GM12878 (cell line): Measurements from ENCODE around the gene ATG101. TPM values are rescaled to one million over a fixed set of nuclear protein-coding genes. Genes with fewer than 3 reads are reported as not detected.

ENCODE experiments used
- ATAC-seq: fragments of 200-7000 bp; cut with Tn5 transposase; 3 replicates; pipeline ENCODE4 v1.9.1; 2020; ENCODE audit warnings: mild to moderate bottlenecking, moderate library complexity
- BruUV-seq: library from RNA; stranded (reverse); fragments of 400-500 nt; replicated peaks from 2 replicates; lab custom pipeline; 2021; lab: Mats Ljungman, UMichigan
- CTCF ChIA-PET: fragments of 300-600 bp; sonication (Branson Sonifier 250); formaldehyde crosslinking; extraction: SDS; loops from one replicate; lab custom pipeline; 2021; ENCODE audit warnings: inconsistent platforms; lab: Yijun Ruan, JAX
- POLR2A ChIA-PET: fragments of 350-600 bp; formaldehyde crosslinking; extraction: SDS; loops from one replicate; lab custom pipeline; 2021; ENCODE audit warnings: inconsistent platforms; lab: Charles Lee
- RAD21 ChIA-PET: fragments of 300-600 bp; sonication (Branson Sonifier 250); formaldehyde crosslinking; loops from one replicate; lab custom pipeline; 2023; ENCODE audit warnings: antibody characterized with exemption; ENCODE audit not compliant: unreplicated experiment; lab: Charles Lee
- SMC1A ChIA-PET: fragments of 300-600 bp; sonication (Branson Sonifier 250); formaldehyde crosslinking; loops from one replicate; lab custom pipeline; 2023; ENCODE audit not compliant: unreplicated experiment, uncharacterized antibody; lab: Charles Lee
- DNase-seq: peaks from one replicate; pipeline ENCODE4 v3.0.0-alpha.2; 2011; ENCODE audit warnings: low read depth, low spot score
- FAIRE-seq: peaks from 3 replicates; lab custom pipeline; 2011; peaks lifted over from hg19 to GRCh38; lab: Jason Lieb, UNC
- H2AFZ ChIP-seq: 2 replicates; pipeline ENCODE4 v1.6.0; 2011; ENCODE audit warnings: low read depth, low read length, control low read depth; ENCODE audit not compliant: control insufficient read depth
- H3K27ac ChIP-seq: 2 replicates; pipeline ENCODE4 v1.5.1; 2011; ENCODE audit warnings: control low read depth; ENCODE audit not compliant: control insufficient read depth, insufficient read depth
- H3K27me3 ChIP-seq, 2 experiments: replicated peaks in 1 of 2; 2 replicates each; pipeline versions ENCODE4 v1.6.0 to v1.6.1; 2011; ENCODE audit warnings: low read length in 1 of 2; ENCODE audit not compliant: control insufficient read depth in 2 of 2, insufficient read depth in 2 of 2
- H3K36me3 ChIP-seq, 2 experiments: 2 replicates each; pipeline ENCODE4 v1.5.1; 2011; ENCODE audit warnings: low read length in 1 of 2; ENCODE audit not compliant: control insufficient read depth in 2 of 2, insufficient read depth in 2 of 2
- H3K4me1 ChIP-seq: 2 replicates; pipeline ENCODE4 v1.6.1; 2011; ENCODE audit warnings: mild to moderate bottlenecking, low read length, moderate library complexity, mixed read lengths; ENCODE audit not compliant: control insufficient read depth, insufficient read depth
- H3K4me2 ChIP-seq: 2 replicates; pipeline ENCODE4 v1.6.0; 2011; ENCODE audit warnings: control low read depth; ENCODE audit not compliant: control insufficient read depth, insufficient read depth
- H3K4me3 ChIP-seq: fragments of 200-600 bp; sonication (generic); 2 replicates; pipeline ENCODE4 v1.5.1; 2016
- H3K79me2 ChIP-seq: 2 replicates; pipeline ENCODE4 v1.6.0; 2011; ENCODE audit warnings: low read length; ENCODE audit not compliant: control insufficient read depth, insufficient read depth
- H3K9ac ChIP-seq: 2 replicates; pipeline ENCODE4 v1.8.0; 2011; ENCODE audit warnings: low read length, control low read depth, mixed read lengths; ENCODE audit not compliant: control insufficient read depth, insufficient read depth
- H3K9me3 ChIP-seq: replicated peaks from 3 replicates; pipeline ENCODE4 v1.5.1; 2011; ENCODE audit warnings: mild to moderate bottlenecking, low read length; ENCODE audit not compliant: control insufficient read depth, insufficient read depth
- H4K20me1 ChIP-seq: 2 replicates; pipeline ENCODE4 v1.6.0; 2011; ENCODE audit not compliant: control insufficient read depth, insufficient read depth
- ATF2 ChIP-seq: IDR thresholded peaks from 2 replicates; pipeline ENCODE4 v1.6.1; 2012; ENCODE audit warnings: low read length, inconsistent platforms
- BACH1 ChIP-seq: fragments of 450-650 bp; IDR thresholded peaks from 2 replicates; pipeline ENCODE4 v1.6.1; 2017; ENCODE audit warnings: mild to moderate bottlenecking, borderline replicate concordance
- ELK1 ChIP-seq: IDR thresholded peaks from 2 replicates; pipeline ENCODE4 v1.6.1; 2012; ENCODE audit warnings: low read depth, low read length, improper control_type of control experiment
- EP300 ChIP-seq, 2 experiments: fragments of 150-350 bp in 1 of 2; IDR thresholded peaks; 2 replicates each; pipeline ENCODE4 v1.6.1; 2011 to 2012; ENCODE audit warnings: low read depth in 2 of 2, low read length in 2 of 2, borderline replicate concordance in 1 of 2, improper control_type of control experiment in 1 of 2, inconsistent platforms in 1 of 2; ENCODE audit not compliant: control insufficient read depth in 1 of 2
- HDAC6 ChIP-seq: fragments of 200-600 bp; sonication (generic); IDR thresholded peaks from one replicate; pipeline ENCODE4 v1.8.0; 2017; ENCODE audit warnings: antibody characterized with exemption; ENCODE audit not compliant: unreplicated experiment
- NFYA ChIP-seq: IDR thresholded peaks from 2 replicates; pipeline ENCODE4 v1.6.1; 2011; ENCODE audit warnings: low read depth, mild to moderate bottlenecking, low read length, improper control_type of control experiment, borderline replicate concordance
- NR2C1 ChIP-seq: fragments of 450-650 bp; IDR thresholded peaks from 2 replicates; pipeline ENCODE4 v1.6.1; 2017; ENCODE audit warnings: antibody characterized with exemption, mild to moderate bottlenecking, moderate library complexity
- PAX5 ChIP-seq: IDR thresholded peaks from 2 replicates; pipeline ENCODE4 v1.6.1; 2011; ENCODE audit warnings: low read depth, low read length, borderline replicate concordance
- POLR2AphosphoS2 ChIP-seq: IDR thresholded peaks from 2 replicates; pipeline ENCODE4 v1.6.1; 2011; ENCODE audit warnings: low read depth, mild to moderate bottlenecking, low read length, improper control_type of control experiment, moderate library complexity
- RB1 ChIP-seq: fragments of 450-650 bp; formaldehyde crosslinking; IDR thresholded peaks from 2 replicates; pipeline ENCODE4 v1.6.1; 2017; ENCODE audit warnings: mild to moderate bottlenecking, borderline replicate concordance
- SIN3A ChIP-seq: IDR thresholded peaks from 2 replicates; pipeline ENCODE4 v1.6.1; 2012; ENCODE audit warnings: low read depth, low read length, improper control_type of control experiment
- SP1 ChIP-seq: IDR thresholded peaks from one replicate; pipeline ENCODE4 v1.6.1; 2011; ENCODE audit warnings: low read depth, low read length
- STAT3 ChIP-seq: IDR thresholded peaks from 2 replicates; pipeline ENCODE4 v1.6.1; 2011; ENCODE audit warnings: low read depth, low read length, improper control_type of control experiment
- WGBS: methylation state at CpG from one replicate; pipeline ENCODE4 v1.1.6; 2016; ENCODE audit warnings: low lambda C conversion rate; ENCODE audit not compliant: insufficient replicate concordance, insufficient coverage; ENCODE audit errors: missing lambda C conversion rate; 5-methylcytosine and 5-hydroxymethylcytosine counted together
- in situ Hi-C: fragments of 300-500 bp; cut with MboI; formaldehyde crosslinking; loops from 9 replicates; pipeline ENCODE4 v1.14.3; 2018; ENCODE audit warnings: mixed read lengths
- intact Hi-C: fragments of 100-400 bp; cut with micrococcal nuclease; formaldehyde crosslinking; loops from one replicate; pipeline ENCODE4 v1.14.2; 2022; ENCODE audit not compliant: unreplicated experiment
- polyA plus RNA-seq, 11 experiments: library from polyadenylated mRNA; depleted of rRNA in 4 of 11; unstranded in 6 of 11; stranded (reverse) in 5 of 11; fragments of >200 nt; fragmentation: Nextera tagmentation in 4 of 11; fragmentation: Illumina TruSeq in 1 of 11; extraction: Ambion mirVana in 4 of 11; extraction: Trizol in 1 of 11; gene quantifications; 1 replicate in 1 of 11; 2 replicates in 10 of 11; pipeline versions ENCODE4 v1.2.1 to v1.2.3, GENCODE V29; 2011 to 2016; ENCODE audit warnings: inconsistent platforms in 2 of 11, missing spikeins in 2 of 11, low read depth in 1 of 11
- total RNA-seq, 4 experiments: library from RNA; depleted of rRNA in 3 of 4; stranded (reverse); fragments of >200 nt in 3 of 4; fragmentation: Illumina TruSeq in 1 of 4; extraction: Trizol in 1 of 4; gene quantifications; 2 replicates each; pipeline versions ENCODE4 v1.2.1 to v1.2.3, GENCODE V29; 2013 to 2021
- TF ChIP-seq, protein P1 (sequence below): fragments of 450-650 bp; IDR thresholded peaks from 2 replicates; pipeline ENCODE4 v1.6.1; 2017; ENCODE audit warnings: mild to moderate bottlenecking
- TF ChIP-seq, protein P2 (sequence below): fragments of 150-350 bp; IDR thresholded peaks from 2 replicates; pipeline ENCODE4 v1.6.1; 2016; ENCODE audit warnings: low read depth, low read length

Gene ATG101
- total and polyA plus RNA-seq, 10 of the 15 experiments (the other 5 are each of a cell fraction or from before 2014, with no cell fraction given) = 2.7 to 49.8 (median 35.3) TPM

- SMC1A ChIA-PET = interaction anchor here (0.9 to 12.5 kb wide), 3 partner anchors 38 to 55 kb away, joined by 3 to 322 read pairs (median 62); no protein-coding TSS in a partner anchor
- RAD21 ChIA-PET = interaction anchor here (2.0 to 3.7 kb wide), 2 partner anchors 50 to 54 kb away, joined by 18 to 111 read pairs; no protein-coding TSS in a partner anchor
- no peak for ATAC-seq
- H3K27me3 ChIP-seq = no peaks in the 10 kb centered on the region
- no peaks in the 10 kb centered on the region; the same call in 1 of the 2 replicates for H3K79me2 ChIP-seq
- CTCF ChIA-PET = interaction anchor here (1.4 to 13.1 kb wide), 4 partner anchors 11 to 87 kb away, joined by 4 to 622 read pairs (median 99); partner anchors contain the start of gene ATG101
- in situ Hi-C loops (loop anchor here (5.0 kb wide), 1 partner anchor 52 kb away; no protein-coding TSS in a partner anchor), intact Hi-C loops (no loop called here)
- H3K9me3 ChIP-seq = no peaks in the 10 kb centered on the region
- DNase-seq = no peak
- H3K27ac ChIP-seq = no peak within 1 kb of the TSS
- no peak for FAIRE-seq
- no TSS peak for BruUV-seq
- H3K4me3 ChIP-seq = no peak within 1 kb of the TSS
- H4K20me1 ChIP-seq = no peaks in the 10 kb centered on the region
- WGBS = 96% methylated on average over 59 of the region's 87 CpGs
- H2AFZ ChIP-seq = no peak within 1 kb of the TSS
- POLR2A ChIA-PET = no interaction called here
- H3K4me2 ChIP-seq = no peak within 1 kb of the TSS
- no peak within 1 kb of the TSS for H3K9ac ChIP-seq
- H3K4me1 ChIP-seq = peaks cover 14% of the 10 kb centered on the region
- peaks cover 16% of the 10 kb centered on the region in 2 experiments for H3K36me3 ChIP-seq
- no peak for TF ChIP-seq NFYA
- TF ChIP-seq POLR2AphosphoS2 = no peak
- TF ChIP-seq, protein P1, sequence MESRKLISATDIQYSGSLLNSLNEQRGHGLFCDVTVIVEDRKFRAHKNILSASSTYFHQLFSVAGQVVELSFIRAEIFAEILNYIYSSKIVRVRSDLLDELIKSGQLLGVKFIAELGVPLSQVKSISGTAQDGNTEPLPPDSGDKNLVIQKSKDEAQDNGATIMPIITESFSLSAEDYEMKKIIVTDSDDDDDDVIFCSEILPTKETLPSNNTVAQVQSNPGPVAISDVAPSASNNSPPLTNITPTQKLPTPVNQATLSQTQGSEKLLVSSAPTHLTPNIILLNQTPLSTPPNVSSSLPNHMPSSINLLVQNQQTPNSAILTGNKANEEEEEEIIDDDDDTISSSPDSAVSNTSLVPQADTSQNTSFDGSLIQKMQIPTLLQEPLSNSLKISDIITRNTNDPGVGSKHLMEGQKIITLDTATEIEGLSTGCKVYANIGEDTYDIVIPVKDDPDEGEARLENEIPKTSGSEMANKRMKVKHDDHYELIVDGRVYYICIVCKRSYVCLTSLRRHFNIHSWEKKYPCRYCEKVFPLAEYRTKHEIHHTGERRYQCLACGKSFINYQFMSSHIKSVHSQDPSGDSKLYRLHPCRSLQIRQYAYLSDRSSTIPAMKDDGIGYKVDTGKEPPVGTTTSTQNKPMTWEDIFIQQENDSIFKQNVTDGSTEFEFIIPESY = no peak
- TF ChIP-seq EP300 (IDR thresholded peaks at IDR 0.05; ENCODE audit: borderline replicate concordance in 1 of 2, control insufficient read depth in 1 of 2, low read depth in 2 of 2, low read length in 2 of 2) = no peak
- TF ChIP-seq HDAC6 = no peak
- no peak for TF ChIP-seq PAX5
- TF ChIP-seq NR2C1 = no peak
- TF ChIP-seq SIN3A = no peak
- no peak for TF ChIP-seq ATF2
- TF ChIP-seq ELK1 = no peak
- TF ChIP-seq BACH1 = no peak
- TF ChIP-seq SP1 = no peak
- no peak for TF ChIP-seq RB1
- TF ChIP-seq, protein P2, sequence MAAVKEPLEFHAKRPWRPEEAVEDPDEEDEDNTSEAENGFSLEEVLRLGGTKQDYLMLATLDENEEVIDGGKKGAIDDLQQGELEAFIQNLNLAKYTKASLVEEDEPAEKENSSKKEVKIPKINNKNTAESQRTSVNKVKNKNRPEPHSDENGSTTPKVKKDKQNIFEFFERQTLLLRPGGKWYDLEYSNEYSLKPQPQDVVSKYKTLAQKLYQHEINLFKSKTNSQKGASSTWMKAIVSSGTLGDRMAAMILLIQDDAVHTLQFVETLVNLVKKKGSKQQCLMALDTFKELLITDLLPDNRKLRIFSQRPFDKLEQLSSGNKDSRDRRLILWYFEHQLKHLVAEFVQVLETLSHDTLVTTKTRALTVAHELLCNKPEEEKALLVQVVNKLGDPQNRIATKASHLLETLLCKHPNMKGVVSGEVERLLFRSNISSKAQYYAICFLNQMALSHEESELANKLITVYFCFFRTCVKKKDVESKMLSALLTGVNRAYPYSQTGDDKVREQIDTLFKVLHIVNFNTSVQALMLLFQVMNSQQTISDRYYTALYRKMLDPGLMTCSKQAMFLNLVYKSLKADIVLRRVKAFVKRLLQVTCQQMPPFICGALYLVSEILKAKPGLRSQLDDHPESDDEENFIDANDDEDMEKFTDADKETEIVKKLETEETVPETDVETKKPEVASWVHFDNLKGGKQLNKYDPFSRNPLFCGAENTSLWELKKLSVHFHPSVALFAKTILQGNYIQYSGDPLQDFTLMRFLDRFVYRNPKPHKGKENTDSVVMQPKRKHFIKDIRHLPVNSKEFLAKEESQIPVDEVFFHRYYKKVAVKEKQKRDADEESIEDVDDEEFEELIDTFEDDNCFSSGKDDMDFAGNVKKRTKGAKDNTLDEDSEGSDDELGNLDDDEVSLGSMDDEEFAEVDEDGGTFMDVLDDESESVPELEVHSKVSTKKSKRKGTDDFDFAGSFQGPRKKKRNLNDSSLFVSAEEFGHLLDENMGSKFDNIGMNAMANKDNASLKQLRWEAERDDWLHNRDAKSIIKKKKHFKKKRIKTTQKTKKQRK = no peak
- TF ChIP-seq STAT3 = no peak
These were observed 10.0 kb downstream of the ATG101 start, which contains the start of gene SMIM41 for GRCh38 chr12:52079576-52080402. TSS of gene SMIM41 (plus strand) at chr12:52079704. CDS start at chr12:52079780, 76 bp downstream.
